Raji (cell line): Measurements from ENCODE around the gene HAUS8.

ENCODE experiments used
- POLR2A ChIP-seq: IDR thresholded peaks from 2 replicates; pipeline ENCODE4 v1.6.1; 2011; ENCODE audit warnings: low read depth, low read length, control low read depth; ENCODE audit not compliant: insufficient read depth

HAUS8 gene

GRCh38 chr19:17105556-17105955 lies 30.3 kb upstream of the HAUS8 start:
- no peak for TF ChIP-seq POLR2A

- no peak for TF ChIP-seq POLR2A
These were observed 29.4 kb upstream of the HAUS8 start for GRCh38 chr19:17104679-17105078.

GRCh38 chr19:17103177-17103576 lies 27.9 kb upstream of the HAUS8 start:
- TF ChIP-seq POLR2A: no peak

- TF ChIP-seq POLR2A: no peak
These were observed 26.7 kb upstream of the HAUS8 start for GRCh38 chr19:17101686-17102628.

GRCh38 chr19:17098326-17098725 lies 23.1 kb upstream of the HAUS8 start:
- no peak for TF ChIP-seq POLR2A

GRCh38 chr19:17097593-17098126 lies 22.4 kb upstream of the HAUS8 start:
- TF ChIP-seq POLR2A: no peak

GRCh38 chr19:17095141-17095919 lies 20.1 kb upstream of the HAUS8 start:
- no peak for TF ChIP-seq POLR2A

GRCh38 chr19:17092696-17093095 lies 17.4 kb upstream of the HAUS8 start:
- TF ChIP-seq POLR2A: no peak

GRCh38 chr19:17091758-17092333 lies 16.6 kb upstream of the HAUS8 start:
- TF ChIP-seq POLR2A: no peak

- TF ChIP-seq POLR2A: no peak
These were observed 15.3 kb upstream of the HAUS8 start for GRCh38 chr19:17090583-17090982.

- no peak for TF ChIP-seq POLR2A
These were observed 13.3 kb upstream of the HAUS8 start for GRCh38 chr19:17088552-17088951.

GRCh38 chr19:17086834-17087233 lies 11.6 kb upstream of the HAUS8 start:
- no peak for TF ChIP-seq POLR2A

GRCh38 chr19:17086120-17086519 lies 10.9 kb upstream of the HAUS8 start:
- no peak for TF ChIP-seq POLR2A

GRCh38 chr19:17081672-17082630 lies 6.7 kb upstream of the HAUS8 start:
- TF ChIP-seq POLR2A: no peak

GRCh38 chr19:17080440-17080801 lies 5.2 kb upstream of the HAUS8 start:
- no peak for TF ChIP-seq POLR2A
